Measurements from ENCODE around the gene SLC22A23. TPM values are rescaled to one million over a fixed set of nuclear protein-coding genes. Genes with fewer than 3 reads are reported as not detected.

Gene SLC22A23
- total RNA-seq, 1 donor from 2014 or later: 22.2 TPM

DNA sequence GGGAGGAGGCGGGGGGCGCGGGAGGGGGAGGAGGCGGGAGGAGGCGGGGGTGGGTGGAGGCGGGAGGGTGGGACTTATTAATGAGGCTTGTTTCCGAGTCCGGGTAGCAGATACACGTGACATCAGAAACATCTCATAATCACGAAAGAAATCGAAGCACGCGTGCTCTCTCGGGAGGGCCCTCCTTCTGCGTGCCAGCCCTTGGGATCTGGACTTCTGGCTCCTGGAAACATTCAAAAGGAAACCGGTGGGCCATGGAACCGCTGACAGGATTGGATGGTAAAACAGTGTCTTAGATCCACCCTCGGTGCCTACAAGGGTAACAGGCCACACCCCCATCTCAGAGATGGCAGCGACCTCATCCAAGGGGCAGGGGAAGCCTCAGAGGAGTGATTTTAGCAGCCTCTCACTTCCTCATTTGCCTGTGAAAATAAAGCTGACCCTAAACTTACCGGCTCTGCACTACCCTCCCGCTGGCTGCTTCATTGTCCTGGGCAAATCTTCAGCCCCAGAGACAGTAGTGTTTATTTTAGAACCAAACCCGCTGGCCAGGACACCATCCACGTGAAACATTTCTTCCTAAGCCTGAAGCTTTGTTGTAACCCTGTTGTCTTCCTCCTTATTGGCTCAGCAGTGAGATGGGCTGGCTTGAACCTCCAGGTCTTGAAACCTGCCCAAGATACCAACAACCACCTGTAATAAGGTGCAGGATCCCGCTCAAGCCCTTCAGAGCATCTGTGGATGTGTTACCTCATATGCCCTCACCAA is 100.6 kb downstream of the SLC22A23 start:
- no peak for DNase-seq (ENCODE audit: extremely low read depth, low read depth, low spot score)

DNA sequence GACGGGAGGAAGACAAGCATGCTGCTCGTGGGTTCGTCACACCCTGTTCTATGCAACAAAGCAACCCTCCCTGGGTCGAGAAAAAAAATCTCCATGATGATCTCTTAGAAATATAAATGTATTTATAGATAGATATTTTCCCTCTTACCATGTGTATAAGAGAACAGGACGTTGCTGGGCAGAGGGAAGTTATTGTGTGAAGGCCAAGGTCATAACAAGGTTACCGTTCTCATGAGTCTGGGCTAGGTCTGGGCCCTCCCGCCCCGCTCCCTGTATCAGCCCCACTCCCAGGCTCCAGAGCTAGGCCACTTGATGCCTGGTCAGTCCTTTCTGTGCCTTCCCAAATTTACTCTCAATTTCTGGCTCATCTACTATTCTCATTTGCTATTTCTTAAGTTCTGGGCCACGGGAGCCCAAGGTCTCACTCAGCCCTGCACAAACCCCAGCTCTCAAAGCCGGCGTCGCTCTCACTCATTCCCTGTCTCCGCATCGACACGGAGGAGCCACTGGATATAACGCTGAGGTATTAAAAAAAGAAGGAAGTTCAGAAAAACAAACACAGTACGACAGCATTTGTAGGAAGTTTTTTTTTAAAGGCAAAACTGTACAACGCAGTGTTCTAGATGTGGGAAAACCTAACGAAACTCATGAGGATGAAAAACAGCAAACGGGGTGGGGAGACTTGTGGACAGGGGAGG is 101.3 kb downstream of the SLC22A23 start:
- no peak for DNase-seq (ENCODE audit: extremely low read depth, low read depth, low spot score)

DNA sequence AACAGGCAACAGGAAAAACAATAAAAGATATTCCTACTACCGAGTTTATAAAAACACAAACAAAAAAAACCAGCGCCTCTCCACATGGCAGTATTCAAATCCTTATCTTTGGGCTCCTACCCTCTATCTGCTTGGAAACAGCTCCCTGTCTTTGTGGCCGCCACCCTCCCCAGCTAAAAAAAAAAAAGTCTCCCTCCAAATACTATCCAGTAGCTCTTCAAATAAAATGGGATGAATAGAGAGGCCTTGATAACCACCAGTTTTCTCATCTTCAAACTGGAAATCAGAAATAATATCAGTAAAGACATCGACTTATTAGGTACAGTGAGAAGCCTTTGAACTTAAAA is 101.9 kb downstream of the SLC22A23 start:
- DNase-seq (ENCODE audit: extremely low read depth, low read depth, low spot score): no peak

DNA sequence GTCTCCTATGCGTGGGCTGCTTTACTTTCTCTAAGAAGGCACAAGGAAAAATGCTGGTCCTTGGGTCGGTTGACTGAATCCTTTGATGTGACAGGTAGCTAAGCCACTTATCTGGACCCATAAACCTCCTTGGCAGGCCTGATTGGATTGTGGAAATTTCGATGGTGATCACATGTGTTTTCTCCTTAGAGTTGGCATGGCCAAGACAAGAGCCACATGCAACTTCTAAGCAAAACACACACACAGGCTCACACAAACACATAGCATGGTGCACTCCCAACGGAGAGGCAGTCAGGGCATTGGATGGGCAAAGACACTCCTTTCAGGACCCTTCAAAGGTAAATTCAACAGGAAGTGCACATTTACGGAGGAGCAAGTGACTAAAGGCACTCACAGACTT is 102.9 kb downstream of the SLC22A23 start:
- DNase-seq (ENCODE audit: extremely low read depth, low read depth, low spot score): no peak

DNA sequence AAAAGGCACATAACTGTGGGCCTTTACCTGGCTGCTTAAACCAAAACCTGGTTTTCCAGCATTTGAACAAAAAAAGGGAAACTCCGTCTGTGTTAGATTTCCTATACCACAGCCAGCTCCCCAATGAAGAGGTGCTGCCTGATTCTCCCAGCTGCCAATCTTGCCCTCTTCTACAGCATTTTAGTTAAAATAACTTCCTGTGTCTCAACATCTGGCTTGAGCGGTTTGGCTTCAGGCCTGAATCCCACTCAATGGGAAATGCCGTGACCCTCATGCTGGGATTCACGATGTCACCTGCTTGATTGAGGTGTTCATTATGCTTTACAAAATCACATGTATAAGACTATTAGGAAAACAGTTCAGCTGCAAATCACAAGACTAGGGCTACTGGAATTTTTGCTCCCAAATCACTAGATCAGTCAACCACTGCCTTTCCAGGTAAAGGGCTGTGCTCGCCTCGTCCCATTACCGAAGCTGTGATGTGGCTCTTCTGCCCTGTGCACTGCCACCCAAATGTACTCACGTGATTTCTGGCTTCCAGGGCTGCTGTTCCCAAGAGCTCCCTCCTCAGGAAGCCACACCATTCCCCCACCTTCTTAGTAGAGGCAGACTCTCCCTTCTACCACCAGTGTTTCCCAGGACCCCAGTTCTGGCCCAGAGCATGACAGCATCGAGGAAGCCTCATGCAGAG is 103.5 kb downstream of the SLC22A23 start:
- DNase-seq (ENCODE audit: extremely low read depth, low read depth, low spot score): no peak

DNA sequence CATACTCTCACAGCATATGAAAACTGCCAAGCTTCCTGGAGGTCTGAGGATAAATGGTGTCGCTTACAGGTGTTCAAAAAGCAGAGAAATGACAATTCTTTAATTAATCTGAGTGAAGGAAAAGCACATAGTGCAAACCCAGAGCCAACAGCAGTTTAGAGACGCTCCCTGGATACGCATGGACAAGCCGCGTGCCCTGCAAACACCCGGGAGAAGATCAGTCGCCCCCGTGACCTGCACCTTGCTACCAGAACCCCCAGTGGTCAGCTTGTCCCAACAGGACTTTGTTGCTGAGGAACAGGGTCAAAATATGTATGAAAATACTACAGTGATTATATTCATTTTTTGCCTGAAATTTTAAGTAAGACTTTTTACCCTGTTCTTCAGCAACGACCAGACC is 104.2 kb downstream of the SLC22A23 start:
- no peak for DNase-seq (ENCODE audit: extremely low read depth, low read depth, low spot score)

DNA sequence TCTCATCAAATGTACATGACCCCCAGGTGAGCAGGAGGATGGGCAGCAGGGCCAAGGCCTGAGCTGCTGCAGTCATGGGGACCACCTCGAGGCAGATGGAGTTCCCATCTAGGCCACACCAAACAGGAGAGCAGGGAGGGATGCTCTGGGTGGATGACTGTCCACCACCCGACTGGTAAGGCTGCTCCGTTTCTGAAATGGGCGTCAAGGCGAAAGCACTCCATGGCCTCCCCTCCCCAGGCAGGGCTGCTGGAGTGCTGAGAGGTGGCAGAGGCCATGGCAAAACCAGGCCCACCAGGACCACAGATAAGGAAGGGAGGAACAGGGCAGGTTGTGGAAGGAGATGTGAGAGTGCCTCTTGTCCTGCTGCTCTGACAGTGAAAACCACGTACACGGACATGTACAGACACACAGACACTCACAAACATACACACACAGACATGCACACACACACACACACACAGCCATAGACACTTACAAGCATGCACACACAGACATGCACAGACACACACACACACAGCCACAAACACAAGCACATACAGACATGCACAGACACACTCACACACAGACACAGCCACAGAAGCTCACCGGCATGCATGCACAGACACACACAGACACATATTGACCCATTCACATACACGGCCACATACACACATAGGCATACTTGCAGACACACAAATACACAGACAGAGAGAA is 104.9 kb downstream of the SLC22A23 start:
- no peak for DNase-seq (ENCODE audit: extremely low read depth, low read depth, low spot score)

DNA sequence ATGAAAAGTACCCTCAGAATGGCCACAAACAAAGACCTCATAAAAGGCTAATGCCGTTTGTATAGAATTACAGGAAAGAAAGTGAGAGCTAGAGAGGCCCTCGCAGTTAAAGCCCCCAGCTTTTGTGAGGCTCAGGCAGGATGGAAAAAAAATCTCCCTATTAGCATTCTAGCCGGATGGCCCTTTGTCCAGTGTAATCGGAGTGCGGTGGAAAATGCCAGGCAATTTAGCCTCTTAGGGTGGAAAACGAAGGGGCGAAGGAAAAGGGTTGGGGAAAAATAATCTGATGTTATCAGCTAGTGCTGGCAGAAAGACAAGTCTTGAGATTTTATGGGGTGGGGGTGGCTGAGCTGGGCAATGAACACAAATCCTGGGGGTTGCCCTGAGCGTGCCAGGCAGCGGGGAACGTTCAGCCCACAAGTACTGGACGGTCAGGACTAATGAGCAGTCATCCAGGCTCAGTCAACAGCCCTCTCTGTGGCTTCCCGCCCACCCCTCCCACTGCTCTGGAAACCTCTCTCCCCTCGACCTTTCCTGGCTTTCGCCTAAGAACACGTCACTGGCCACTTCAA is 105.7 kb downstream of the SLC22A23 start:
- DNase-seq (ENCODE audit: extremely low read depth, low read depth, low spot score): no peak

DNA sequence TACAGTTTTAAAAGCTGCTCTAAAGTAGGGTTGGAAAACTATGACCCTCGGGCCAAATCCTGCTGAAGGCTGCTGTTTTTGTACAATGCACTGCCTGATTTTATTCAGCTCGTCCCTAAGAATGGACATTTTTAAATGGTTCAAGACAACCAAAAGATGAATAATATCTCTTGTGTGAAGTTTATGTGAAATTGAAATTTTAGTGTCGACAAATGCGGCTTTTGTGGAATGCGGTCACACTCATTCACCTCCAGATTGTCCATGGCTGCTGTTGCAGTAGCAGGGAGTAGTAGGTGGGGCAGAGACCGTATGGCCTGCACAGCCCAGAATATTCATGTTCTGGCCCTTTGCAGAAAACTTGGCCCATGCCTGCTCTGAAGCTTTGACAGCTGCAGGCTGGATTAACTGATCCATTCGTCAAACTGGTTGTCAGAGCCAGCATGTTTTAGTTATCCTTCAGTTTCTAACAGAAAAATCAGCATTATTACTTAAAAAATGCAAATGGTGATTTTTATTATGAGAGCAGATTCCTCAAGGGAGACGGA is 106.5 kb downstream of the SLC22A23 start:
- no peak for DNase-seq (ENCODE audit: extremely low read depth, low read depth, low spot score)

DNA sequence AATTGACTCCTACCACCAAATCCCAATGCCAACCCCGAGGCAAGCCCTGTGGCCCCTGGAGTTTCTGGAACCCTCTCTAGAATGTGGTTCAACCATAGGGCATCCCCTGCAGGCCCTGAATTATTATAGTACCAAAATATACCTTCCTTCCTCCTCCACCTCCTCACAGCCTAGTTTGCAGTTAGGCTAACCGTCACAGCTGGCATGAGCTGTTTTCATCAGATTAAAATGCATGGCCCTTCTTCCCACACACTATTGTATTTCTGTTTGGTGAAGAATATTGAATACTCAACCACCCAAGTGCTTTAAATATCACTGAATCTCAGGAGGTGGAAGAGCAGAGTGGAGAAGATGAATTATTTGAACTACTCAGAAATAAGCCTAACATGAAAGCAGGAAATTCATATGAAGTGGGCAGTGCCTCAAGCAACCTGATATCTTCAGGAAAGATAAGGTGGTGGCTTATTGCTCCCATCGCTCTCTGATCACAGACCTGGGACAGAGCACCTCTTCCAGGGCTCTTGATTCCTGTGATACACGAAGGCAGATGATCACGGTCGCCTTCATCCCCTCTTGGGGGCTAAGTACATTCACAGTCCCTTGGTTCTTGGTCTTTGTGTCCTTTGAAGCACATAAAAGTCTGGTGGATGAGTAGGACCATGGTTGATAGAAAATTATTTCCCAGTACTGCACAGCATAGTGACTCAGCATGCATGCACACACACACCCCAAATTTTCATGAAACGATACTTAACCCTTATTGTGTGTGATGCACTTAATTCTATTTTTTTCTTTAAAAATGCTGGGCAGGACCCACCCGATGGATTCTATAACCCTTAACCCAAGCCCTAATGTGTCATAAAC is 107.2 kb downstream of the SLC22A23 start:
- DNase-seq (ENCODE audit: extremely low read depth, low read depth, low spot score): no peak

DNA sequence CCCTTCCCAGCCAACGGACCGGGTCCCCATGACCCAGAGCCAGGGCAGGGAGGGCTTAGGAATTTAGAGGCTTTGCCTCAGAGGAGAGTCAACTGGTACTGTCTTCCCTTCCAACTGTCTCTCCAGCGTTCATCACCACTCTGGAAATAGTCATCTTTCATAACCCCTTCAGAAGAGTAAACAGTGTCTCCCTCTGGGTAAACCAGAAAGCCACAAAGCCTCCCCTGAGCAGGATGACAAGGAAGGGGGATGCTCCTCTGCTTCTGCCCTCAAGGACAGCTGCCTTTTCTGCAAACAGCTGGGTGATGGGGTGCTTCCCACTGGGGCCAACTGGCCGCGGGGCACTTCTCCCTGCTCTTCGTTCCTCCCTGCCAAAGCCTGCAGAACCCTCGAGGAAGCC is 108.0 kb downstream of the SLC22A23 start:
- no peak for DNase-seq (ENCODE audit: extremely low read depth, low read depth, low spot score)

DNA sequence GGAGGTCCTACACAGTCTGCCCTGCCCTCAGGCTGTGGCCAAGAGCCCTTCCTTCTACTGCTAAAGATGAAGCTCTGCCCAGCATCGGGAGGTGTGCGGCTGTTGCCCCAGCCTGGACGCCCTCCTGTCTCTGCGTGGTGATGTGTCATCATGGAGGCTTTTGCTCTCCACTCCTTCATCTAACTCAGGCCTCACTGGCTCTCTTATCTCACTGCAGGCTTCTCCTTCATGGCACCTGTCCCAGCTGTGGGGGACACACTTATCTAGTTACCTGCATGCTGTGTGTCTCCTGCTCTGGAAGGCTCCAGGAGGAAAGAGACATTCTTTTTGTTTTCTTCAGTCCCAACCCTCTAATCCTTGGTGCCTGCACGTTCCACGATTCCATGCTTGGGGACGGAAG is 109.0 kb downstream of the SLC22A23 start:
- DNase-seq (ENCODE audit: extremely low read depth, low read depth, low spot score): no peak

DNA sequence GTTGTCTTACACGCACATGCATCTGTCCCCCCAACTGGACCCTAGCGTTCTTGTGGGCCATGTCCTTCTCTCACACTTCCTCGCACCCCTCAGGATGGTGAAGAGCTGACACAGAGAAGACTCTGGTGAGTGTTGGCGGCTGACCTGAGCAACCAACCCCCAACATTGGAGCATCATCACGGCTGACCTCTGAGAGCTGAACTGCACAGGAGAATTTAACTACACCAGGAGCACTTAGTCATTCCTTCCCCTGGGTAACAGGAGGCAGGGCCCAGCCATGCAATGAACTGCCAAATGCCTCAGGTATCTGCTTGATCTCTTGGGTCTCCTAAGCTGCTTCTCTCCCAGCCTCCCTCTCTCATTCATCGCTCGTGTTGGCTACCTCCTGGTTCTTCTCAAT is 109.6 kb downstream of the SLC22A23 start:
- DNase-seq (ENCODE audit: extremely low read depth, low read depth, low spot score): no peak

DNA sequence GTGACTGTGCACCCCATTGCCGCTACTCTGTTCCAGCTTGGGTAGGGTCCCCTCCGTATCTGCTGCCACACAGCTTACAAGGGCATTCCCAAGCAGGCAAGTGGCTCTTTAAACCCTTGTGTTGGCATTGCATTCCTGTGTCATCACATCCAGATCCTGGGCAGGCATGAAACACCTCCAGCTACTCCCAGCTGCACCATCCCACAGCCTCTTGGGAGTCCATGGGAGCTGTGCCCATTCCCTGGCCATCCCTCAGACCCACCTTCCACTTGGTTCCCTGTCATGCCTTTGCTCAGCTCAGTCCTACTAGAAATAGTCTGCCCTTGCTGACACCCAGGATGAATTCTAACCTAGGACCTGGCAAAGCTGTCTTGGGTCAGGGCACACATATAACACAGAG is 110.4 kb downstream of the SLC22A23 start:
- DNase-seq (ENCODE audit: extremely low read depth, low read depth, low spot score): no peak

DNA sequence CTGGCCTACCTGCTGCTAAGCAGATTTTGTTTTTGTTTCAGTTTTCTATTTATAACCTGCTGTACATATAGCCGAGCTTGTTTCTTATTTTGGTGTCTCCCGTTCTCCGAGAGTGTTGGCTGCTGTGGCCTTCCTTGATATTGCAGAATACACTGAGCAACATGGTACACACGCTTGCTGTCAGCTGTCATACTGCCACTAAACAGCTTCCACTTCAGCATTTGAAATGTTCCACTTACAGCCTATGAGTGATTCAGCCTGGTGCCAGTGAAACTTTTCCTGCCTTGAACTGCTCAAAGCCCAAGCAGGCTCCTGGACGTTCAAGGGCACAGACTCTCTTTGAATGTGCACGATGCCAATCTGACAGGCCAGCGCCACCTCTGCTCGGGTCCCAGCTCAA is 111.0 kb downstream of the SLC22A23 start:
- DNase-seq (ENCODE audit: extremely low read depth, low read depth, low spot score): no peak

DNA sequence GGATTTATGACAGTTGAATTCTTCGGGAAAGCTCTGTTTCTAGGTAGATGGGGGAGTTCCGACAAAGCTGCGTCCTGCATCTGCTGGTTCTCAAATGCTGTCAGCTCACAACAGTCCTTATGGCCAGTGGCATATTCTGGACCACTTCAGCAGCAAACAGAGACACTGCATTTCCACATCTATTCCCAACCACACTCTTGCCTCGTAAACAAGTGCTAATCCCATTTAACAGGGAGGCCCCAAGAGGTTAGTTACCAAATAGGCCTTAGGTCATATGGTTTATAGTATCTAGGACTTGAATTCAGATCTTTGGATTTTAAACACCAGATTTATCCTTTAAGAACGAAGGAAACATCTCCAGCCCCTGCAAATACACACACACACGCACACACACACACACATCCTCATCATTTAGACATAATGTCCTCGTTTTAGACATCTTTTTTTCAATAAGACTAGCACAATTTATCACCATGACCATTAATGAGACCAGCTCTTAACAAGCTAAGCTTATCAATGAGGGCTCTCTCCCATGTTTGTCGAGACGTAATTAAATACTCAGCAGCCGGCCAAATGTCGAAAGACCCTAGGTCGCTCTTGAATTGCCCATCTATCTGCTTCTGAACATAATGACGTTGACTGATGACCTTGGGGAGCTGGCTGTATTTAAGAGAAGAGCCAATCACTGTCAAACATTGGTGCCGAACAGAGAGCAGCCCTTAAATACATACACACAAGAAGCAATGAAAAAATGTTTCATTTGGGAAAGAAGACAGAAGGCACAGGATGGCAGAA is 113.6 kb downstream of the SLC22A23 start:
- DNase-seq (ENCODE audit: extremely low read depth, low read depth, low spot score): no peak

DNA sequence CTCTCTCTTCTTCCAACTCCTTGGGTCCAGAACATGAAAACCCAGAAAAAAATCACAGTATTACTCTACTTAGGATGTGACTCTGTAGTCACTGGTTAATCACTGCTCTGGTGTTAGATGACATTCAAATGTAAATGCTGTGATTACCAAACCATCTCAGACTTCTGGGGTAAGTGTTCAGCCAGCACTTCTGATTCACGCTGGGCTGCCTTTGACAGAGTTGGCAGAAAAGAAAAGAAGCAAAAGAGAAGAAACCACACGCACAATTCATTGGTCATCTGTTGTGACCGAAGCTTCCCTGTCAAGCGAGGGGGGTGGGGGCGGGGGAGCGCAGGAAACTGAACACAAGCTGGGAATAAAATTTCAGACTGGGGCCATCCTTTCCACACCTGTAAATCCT is 115.4 kb downstream of the SLC22A23 start:
- no peak for DNase-seq (ENCODE audit: extremely low read depth, low read depth, low spot score)

DNA sequence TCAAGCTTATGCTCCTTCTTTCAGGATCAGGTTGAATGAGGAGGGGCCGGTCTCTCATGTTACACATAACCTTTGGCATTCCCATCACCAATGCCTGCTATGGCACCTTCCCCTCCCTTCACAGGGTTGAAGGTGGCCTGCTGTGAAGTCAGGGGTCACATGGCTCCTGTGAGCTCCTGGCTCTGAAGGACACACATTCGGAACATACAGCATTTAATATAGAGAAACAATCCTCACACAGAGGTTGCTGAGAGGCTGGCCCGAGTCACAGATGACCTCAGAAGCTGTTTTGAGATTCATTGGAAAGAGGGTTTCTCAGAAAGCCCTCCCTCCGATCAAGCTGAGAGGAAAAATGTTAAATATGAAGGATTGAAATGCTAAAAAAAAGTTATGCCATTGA is 116.0 kb downstream of the SLC22A23 start:
- no peak for DNase-seq (ENCODE audit: extremely low read depth, low read depth, low spot score)

DNA sequence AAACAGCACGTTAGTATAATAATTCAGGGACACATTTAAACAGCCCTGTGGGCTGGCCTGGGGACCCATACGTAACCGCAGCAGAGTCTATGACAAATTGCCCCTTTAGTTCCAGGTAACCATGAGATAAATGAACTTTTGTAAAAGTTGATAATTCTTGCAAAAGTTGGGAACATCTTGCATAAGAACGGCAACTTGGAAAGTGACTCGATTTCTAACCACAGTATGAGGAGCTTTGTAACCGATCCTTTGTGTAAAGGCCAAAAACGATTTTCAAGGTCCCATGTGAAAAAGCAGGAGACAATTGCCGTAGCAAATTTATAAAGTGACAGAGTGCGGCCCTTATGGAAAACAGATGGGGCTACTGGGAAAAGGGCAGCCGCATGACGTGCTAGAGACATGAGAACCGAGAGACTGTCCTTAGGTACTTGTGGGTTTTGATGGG is 116.5 kb downstream of the SLC22A23 start:
- no peak for DNase-seq (ENCODE audit: extremely low read depth, low read depth, low spot score)
